ENCODE measurements around the gene DLGAP4.

DNA sequence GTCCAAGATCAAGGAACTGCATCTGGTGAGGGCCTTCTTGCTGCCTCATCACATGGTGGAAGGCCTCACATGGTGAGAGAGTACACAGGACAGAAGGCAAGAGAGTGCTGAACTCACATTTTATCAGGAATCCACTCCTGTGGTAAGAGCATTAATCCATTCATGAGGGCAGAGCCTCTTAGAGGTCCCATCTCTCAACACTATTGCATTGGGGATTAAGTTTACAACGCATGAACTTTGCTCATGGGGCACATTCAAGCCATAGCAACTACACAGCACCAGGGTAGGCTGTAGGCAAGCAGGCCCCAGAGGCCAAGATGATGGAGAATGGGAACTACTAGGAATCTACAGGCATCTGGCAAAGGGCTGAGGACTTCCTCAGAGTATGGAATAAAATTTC lies 257.2 kb downstream of the DLGAP4 start:
- TF ChIP-seq, protein P1, sequence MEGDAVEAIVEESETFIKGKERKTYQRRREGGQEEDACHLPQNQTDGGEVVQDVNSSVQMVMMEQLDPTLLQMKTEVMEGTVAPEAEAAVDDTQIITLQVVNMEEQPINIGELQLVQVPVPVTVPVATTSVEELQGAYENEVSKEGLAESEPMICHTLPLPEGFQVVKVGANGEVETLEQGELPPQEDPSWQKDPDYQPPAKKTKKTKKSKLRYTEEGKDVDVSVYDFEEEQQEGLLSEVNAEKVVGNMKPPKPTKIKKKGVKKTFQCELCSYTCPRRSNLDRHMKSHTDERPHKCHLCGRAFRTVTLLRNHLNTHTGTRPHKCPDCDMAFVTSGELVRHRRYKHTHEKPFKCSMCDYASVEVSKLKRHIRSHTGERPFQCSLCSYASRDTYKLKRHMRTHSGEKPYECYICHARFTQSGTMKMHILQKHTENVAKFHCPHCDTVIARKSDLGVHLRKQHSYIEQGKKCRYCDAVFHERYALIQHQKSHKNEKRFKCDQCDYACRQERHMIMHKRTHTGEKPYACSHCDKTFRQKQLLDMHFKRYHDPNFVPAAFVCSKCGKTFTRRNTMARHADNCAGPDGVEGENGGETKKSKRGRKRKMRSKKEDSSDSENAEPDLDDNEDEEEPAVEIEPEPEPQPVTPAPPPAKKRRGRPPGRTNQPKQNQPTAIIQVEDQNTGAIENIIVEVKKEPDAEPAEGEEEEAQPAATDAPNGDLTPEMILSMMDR (conservative IDR thresholded peaks at IDR 0.05 in 1 of 2, IDR thresholded peaks at IDR 0.05 in 1 of 2; ENCODE audit: extremely low read depth in 1 of 2, insufficient read depth in 1 of 2, low read depth in 1 of 2, low read length in 2 of 2), result no peak
- TF ChIP-seq EZH2 (IDR thresholded peaks at IDR 0.05; ENCODE audit: borderline replicate concordance, low read length), result no peak
